ENCODE results near the gene ADGRL3.

The ADGRL3 gene

GRCh38 chr4:61212788-61213187, 12.7 kb downstream of the ADGRL3 start:
- TF ChIP-seq ISL1 (CRISPR knock-in tag; IDR thresholded peaks at IDR 0.05): peak; percentile 23; the same call in 1 of the 2 replicates
- no peak for TF ChIP-seq SNAI2 (CRISPR knock-in tag; IDR thresholded peaks at IDR 0.05)

DNA sequence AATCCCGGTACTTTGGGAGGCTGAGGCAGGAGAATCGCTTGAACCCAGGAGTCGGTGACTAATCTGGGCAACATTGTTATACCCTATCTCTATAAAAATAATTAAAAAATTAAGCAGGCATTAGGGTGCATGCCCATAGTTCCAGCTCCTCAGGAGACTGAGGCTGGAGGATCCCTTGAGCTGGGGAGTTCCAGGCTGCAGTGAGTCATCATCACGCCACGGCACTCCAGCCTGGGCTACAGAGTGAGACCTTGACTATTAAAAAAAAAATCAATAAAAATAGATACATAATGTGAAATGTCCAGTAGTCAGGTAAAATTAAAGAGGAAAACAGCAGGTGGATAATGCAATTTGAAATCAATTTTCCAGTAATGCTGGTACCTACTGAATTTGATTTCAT, 14.6 kb downstream of the ADGRL3 start:
- no peak for ATAC-seq

More at GRCh38 chr4:61212788-61213187, 12.7 kb downstream of the ADGRL3 start:
- no peak for ATAC-seq

GRCh38 chr4:61217222-61217621, 17.1 kb downstream of the ADGRL3 start:
- no peak for ATAC-seq
- TF ChIP-seq ARNTL (CRISPR knock-in tag; IDR thresholded peaks at IDR 0.05; ENCODE audit: borderline replicate concordance, low read depth) (no peak), ZNF8 (CRISPR knock-in tag; IDR thresholded peaks at IDR 0.05) (no peak), CSDC2 (CRISPR knock-in tag; IDR thresholded peaks at IDR 0.05) (no peak), ISL1 (CRISPR knock-in tag; IDR thresholded peaks at IDR 0.05) (no peak), TSHZ2 (CRISPR knock-in tag; IDR thresholded peaks at IDR 0.05) (no peak), RARB (CRISPR knock-in tag; IDR thresholded peaks at IDR 0.05) (no peak), TOX (CRISPR knock-in tag; IDR thresholded peaks at IDR 0.05; ENCODE audit: borderline replicate concordance) (no peak), GLIS3 (CRISPR knock-in tag; IDR thresholded peaks at IDR 0.05) (no peak), TCF4 (CRISPR knock-in tag; IDR thresholded peaks at IDR 0.05; ENCODE audit: borderline replicate concordance) (no peak), ZC3H10 (CRISPR knock-in tag; IDR thresholded peaks at IDR 0.05) (no peak), ZNF70 (CRISPR knock-in tag; IDR thresholded peaks at IDR 0.05) (no peak)

More for the DNA sequence above, 14.6 kb downstream of the ADGRL3 start:
- no peak for TF ChIP-seq RARB (CRISPR knock-in tag; IDR thresholded peaks at IDR 0.05)
- no peak for TF ChIP-seq GLIS3 (CRISPR knock-in tag; IDR thresholded peaks at IDR 0.05)
- TF ChIP-seq OSR1 (CRISPR knock-in tag; IDR thresholded peaks at IDR 0.05): no peak
- TF ChIP-seq SNAI2 (CRISPR knock-in tag; IDR thresholded peaks at IDR 0.05): no peak
- no peak for TF ChIP-seq ZNF565 (CRISPR knock-in tag; conservative IDR thresholded peaks at IDR 0.05; ENCODE audit: low read depth)
- TF ChIP-seq ZFP3 (CRISPR knock-in tag; IDR thresholded peaks at IDR 0.05): no peak

DNA sequence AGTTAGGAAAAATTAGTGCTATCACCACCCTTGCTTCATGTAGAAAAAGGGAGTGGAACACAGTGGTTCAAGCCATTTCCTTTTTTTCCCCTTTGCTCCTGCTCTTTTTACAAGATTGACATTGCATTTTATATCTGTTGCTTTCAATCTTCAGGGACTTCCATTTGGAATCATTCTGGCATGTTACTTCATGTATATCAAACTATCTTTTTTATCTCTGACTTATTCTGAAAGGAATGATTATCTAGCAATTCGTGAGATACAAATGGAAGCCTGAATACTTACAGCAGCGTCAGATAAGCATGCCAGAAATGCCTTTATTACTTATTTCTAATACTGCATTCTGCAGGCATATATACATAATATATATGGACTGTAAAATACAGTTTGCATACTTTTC, 20.4 kb downstream of the ADGRL3 start:
- no peak for TF ChIP-seq CREB5 (CRISPR knock-in tag; IDR thresholded peaks at IDR 0.05; ENCODE audit: low read depth)
- TF ChIP-seq ISL1 (CRISPR knock-in tag; IDR thresholded peaks at IDR 0.05): peak; percentile 83
- no peak for ATAC-seq

- ATAC-seq: no peak
- no peak for TF ChIP-seq ZFP3 (CRISPR knock-in tag; IDR thresholded peaks at IDR 0.05)
- TF ChIP-seq OSR1 (CRISPR knock-in tag; IDR thresholded peaks at IDR 0.05): no peak
- TF ChIP-seq, protein P1, sequence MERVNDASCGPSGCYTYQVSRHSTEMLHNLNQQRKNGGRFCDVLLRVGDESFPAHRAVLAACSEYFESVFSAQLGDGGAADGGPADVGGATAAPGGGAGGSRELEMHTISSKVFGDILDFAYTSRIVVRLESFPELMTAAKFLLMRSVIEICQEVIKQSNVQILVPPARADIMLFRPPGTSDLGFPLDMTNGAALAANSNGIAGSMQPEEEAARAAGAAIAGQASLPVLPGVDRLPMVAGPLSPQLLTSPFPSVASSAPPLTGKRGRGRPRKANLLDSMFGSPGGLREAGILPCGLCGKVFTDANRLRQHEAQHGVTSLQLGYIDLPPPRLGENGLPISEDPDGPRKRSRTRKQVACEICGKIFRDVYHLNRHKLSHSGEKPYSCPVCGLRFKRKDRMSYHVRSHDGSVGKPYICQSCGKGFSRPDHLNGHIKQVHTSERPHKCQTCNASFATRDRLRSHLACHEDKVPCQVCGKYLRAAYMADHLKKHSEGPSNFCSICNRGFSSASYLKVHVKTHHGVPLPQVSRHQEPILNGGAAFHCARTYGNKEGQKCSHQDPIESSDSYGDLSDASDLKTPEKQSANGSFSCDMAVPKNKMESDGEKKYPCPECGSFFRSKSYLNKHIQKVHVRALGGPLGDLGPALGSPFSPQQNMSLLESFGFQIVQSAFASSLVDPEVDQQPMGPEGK (CRISPR knock-in tag; IDR thresholded peaks at IDR 0.05; ENCODE audit: borderline replicate concordance): no peak
- TF ChIP-seq ZNF565 (CRISPR knock-in tag; conservative IDR thresholded peaks at IDR 0.05; ENCODE audit: low read depth): no peak
- TF ChIP-seq ZNF70 (CRISPR knock-in tag; IDR thresholded peaks at IDR 0.05): no peak
- TF ChIP-seq POU6F1 (CRISPR knock-in tag; IDR thresholded peaks at IDR 0.05; ENCODE audit: borderline replicate concordance, low read depth): no peak
Observed at GRCh38 chr4:61223385-61223784, 23.3 kb downstream of the ADGRL3 start.
